ENCODE results near the gene RYK. TPM values are rescaled to one million over a fixed set of nuclear protein-coding genes. Genes with fewer than 3 reads are reported as not detected.

The RYK gene
- total RNA-seq, 1 experiment from 2014 or later, result 60.6 TPM

GRCh38 chr3:134294302-134295280 is 43.9 kb upstream of the RYK start:
- no peak overlapping the region for H3K27ac ChIP-seq (ENCODE audit: insufficient read length, low read depth, low read length)
- no CpG with 5 or more reads among the region's 5 CpGs for WGBS (ENCODE audit: extremely low coverage, insufficient read length, low lambda C conversion rate)
- H2BK15ac ChIP-seq (ENCODE audit: low read depth, low read length), result no peak overlapping the region
- no peaks in the 10 kb centered on the region for H3K4me1 ChIP-seq (ENCODE audit: insufficient read depth, low read length)
- H3K79me1 ChIP-seq (ENCODE audit: insufficient read depth, low read depth, low read length, poor library complexity, severe bottlenecking), result no peaks in the 10 kb centered on the region
- Mint-ChIP-seq H3K4me3 (no peak overlapping the region), H3K27me3 (ENCODE audit: low read depth) (no peaks in the 10 kb centered on the region), H3K27ac (no peak overlapping the region), H3K4me1 (peaks cover 2 to 8% of the 10 kb centered on the region in 2 experiments; a peak in 2 of 4 replicates), H3K36me3 (ENCODE audit: insufficient read depth in 1 of 3, low read depth in 3 of 3) (no peaks in the 10 kb centered on the region; a peak in 1 of 7 replicates), H3K9me3 (peaks cover 0 to 6% of the 10 kb centered on the region in 2 experiments; a peak in 2 of 5 replicates)
- no peak overlapping the region for H3T11ph ChIP-seq (ENCODE audit: low read length)
- no peak overlapping the region for H4K5ac ChIP-seq (ENCODE audit: insufficient read length, low read depth, low read length)
- no peaks in the 10 kb centered on the region for H3K27me3 ChIP-seq (ENCODE audit: insufficient read depth, low read length)
- no peak overlapping the region for H2AK5ac ChIP-seq (ENCODE audit: insufficient read length, low read length)
- H3K23ac ChIP-seq (ENCODE audit: insufficient read length, low read depth, low read length), result no peak overlapping the region
- H3K9me3 ChIP-seq (ENCODE audit: control insufficient read depth, low read depth, low read length), result no peaks in the 10 kb centered on the region
- H4K20me1 ChIP-seq (ENCODE audit: control insufficient read depth, insufficient read depth, insufficient read length), result no peaks in the 10 kb centered on the region
- no peak overlapping the region for H3K56ac ChIP-seq (ENCODE audit: insufficient read length, low read depth, low read length)
- no peaks in the 10 kb centered on the region for H3K23me2 ChIP-seq (ENCODE audit: insufficient read length, low read depth, low read length, poor library complexity, severe bottlenecking)
- no peak overlapping the region for H2AFZ ChIP-seq (ENCODE audit: low read length)
- no peak overlapping the region for H2BK12ac ChIP-seq (ENCODE audit: insufficient read length, low read depth, low read length)
- no peak overlapping the region for H3K18ac ChIP-seq (ENCODE audit: insufficient read length, low read depth, low read length)
- H2BK5ac ChIP-seq (ENCODE audit: insufficient read length, low read length), result no peak overlapping the region
- DNase-seq, result no peak
- no peak overlapping the region for H4K91ac ChIP-seq (ENCODE audit: insufficient read length, low read depth, low read length)
- H3K79me2 ChIP-seq (ENCODE audit: insufficient read depth, low read length), result no peaks in the 10 kb centered on the region
- H3K4me2 ChIP-seq (ENCODE audit: insufficient read depth, insufficient read length, low read length), result no peak overlapping the region
- H2BK120ac ChIP-seq (ENCODE audit: low read depth, low read length, poor library complexity, severe bottlenecking), result no peak overlapping the region
- TF ChIP-seq CTCF (conservative IDR thresholded peaks at IDR 0.05), result no peak
- H2BK20ac ChIP-seq (ENCODE audit: low read depth, low read length, poor library complexity, severe bottlenecking), result no peak overlapping the region
- H4K8ac ChIP-seq (replicated peaks; ENCODE audit: insufficient read length, low read depth, low read length), result no peak overlapping the region
- H3K4ac ChIP-seq (ENCODE audit: low read depth, low read length), result no peak overlapping the region
- no peak overlapping the region for H3K9ac ChIP-seq (ENCODE audit: extremely low read depth, insufficient read length, low read length)
- H3K14ac ChIP-seq (ENCODE audit: insufficient read depth, low read length), result no peak overlapping the region
